ENCODE measurements around the gene TMEM30B. TPM values are rescaled to one million over a fixed set of nuclear protein-coding genes. Genes with fewer than 3 reads are reported as not detected.
"Not testable (repeated sequence)": the region's sequence is repeated elsewhere in the genome, so short reads cannot be mapped to it uniquely, and the experiment has no call there.

TMEM30B gene
- total RNA-seq, 2 experiments from 2014 or later: 1.4 to 1.6 TPM

DNA sequence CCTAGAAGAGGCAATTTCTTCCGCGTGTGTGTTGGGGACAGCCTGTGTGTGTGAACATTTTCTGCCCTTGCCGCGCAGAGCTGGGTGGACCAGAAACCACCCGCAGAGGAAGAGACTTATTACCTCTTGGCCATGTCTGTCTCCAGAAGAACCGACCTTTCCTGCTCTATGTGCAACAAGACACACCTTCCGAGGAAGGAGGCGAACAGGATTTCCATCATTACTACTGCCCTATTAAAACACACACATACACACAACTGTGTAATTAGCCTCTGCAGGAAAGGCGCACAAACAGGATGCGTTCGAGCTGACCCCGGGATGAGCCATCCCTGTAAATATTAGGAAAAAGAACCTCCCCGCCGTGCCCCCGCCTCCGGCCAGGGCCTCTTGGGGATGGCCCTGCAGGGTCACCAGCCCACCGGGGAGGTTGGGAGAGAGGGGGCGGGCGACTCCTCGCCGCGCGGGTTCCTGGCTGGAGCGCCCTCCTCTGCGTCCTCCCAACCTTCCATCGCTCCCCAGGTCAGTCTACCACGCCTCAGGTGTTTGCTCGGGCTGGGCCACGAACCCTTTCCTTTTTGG, 39.8 kb upstream of the TMEM30B start:
- Mint-ChIP-seq H3K36me3 (peaks cover 31% of the 10 kb centered on the region), H3K27ac (peak overlapping the region; percentile 62), H3K4me1 (peaks cover 7% of the 10 kb centered on the region), H3K4me3 (peak overlapping the region; percentile 66), H3K27me3 (no peaks in the 10 kb centered on the region), H3K9me3 (no peaks in the 10 kb centered on the region)
- POLR2A ChIA-PET: interaction anchor here (0.6 to 6.4 kb wide), 17 partner anchors 14 to 441 kb away, joined by 3 to 188 read pairs (median 6); partner anchors contain the start of gene SNAPC1
- DNase-seq (no peak), ATAC-seq (ENCODE audit: low read depth) (no peak)

DNA sequence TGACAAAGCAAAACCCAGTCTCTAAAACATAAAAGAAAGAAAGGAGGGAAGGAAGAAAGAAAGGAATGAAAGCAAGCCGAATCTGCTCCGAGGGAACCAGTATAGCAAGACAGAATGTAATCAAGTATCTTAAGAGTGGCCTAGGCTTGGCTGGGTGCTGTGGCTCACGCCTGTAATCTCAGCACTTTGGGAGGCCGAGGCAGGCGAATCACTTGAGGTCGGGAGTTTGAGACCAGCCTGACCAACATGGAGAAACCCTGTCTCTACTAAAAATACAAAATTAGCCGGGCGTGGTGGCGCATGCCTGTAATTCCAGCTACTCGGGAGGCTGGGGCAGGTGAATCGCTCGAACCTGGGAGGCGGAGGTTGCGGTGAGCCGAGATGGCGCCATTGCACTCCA, 39.0 kb upstream of the TMEM30B start:
- H3K27me3 Mint-ChIP-seq; H3K9me3 Mint-ChIP-seq; H3K4me1 Mint-ChIP-seq; ATAC-seq (ENCODE audit: low read depth); DNase-seq; H3K27ac Mint-ChIP-seq; H3K4me3 Mint-ChIP-seq: not testable (repeated sequence)
- POLR2A ChIA-PET: interaction anchor here (0.6 to 1.6 kb wide), 3 partner anchors 14 to 442 kb away, joined by 3 to 4 read pairs (median 3); partner anchors contain the start of gene SNAPC1
- H3K36me3 Mint-ChIP-seq: peaks cover 26% of the 10 kb centered on the region

DNA sequence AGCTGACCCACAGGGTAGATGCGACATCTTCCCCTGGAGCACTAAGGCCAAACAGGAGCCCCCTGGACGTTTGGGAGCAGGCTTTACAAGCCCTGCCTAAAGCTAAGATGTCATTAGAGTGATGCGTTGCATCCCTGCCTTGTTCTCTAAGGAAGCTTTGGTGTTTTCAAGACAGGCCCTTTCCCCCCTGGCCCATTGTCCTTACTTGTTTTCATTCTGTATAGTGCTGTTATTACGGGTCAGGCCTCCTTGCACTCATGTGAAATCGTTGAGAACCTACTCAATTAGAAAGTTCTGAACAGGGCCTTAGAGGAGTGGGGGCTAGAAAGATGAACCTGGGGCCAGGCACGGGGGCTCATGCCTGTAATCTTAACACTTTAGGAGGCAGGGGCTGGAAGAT, 38.6 kb upstream of the TMEM30B start:
- H3K36me3 Mint-ChIP-seq: peaks cover 25% of the 10 kb centered on the region
- H3K4me3 Mint-ChIP-seq: no peak overlapping the region
- DNase-seq (no peak), ATAC-seq (ENCODE audit: low read depth) (no peak)
- H3K27me3 Mint-ChIP-seq: no peaks in the 10 kb centered on the region
- POLR2A ChIA-PET: interaction anchor here (1.2 kb wide), 1 partner anchor 14 kb away, joined by 3 read pairs; no protein-coding TSS in a partner anchor
- peaks cover 2% of the 10 kb centered on the region for H3K4me1 Mint-ChIP-seq
- peaks cover 1% of the 10 kb centered on the region for H3K9me3 Mint-ChIP-seq
- H3K27ac Mint-ChIP-seq: no peak overlapping the region

DNA sequence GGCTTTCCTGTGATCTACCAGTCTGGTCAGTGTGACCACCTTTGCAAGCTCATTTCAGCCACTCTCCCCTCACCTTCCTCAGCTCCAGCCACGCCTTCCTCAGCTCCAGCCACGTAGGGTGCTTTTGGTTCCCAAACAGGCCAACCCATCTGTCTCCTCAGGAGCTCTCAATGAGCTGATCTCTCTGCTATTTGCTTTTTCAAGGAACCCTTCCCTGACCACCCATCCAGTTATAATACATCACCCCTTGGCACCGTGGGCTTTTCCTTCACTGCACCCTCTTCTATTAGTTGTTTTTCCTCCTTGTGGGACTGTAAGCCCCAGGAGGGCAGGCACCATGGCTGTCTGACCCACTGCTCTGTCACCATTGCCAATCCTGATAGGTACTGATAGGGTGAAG, 37.9 kb upstream of the TMEM30B start:
- H3K27ac Mint-ChIP-seq: no peak overlapping the region
- no peak overlapping the region for H3K4me3 Mint-ChIP-seq
- peaks cover 27% of the 10 kb centered on the region for H3K36me3 Mint-ChIP-seq
- H3K4me1 Mint-ChIP-seq: peaks cover 2% of the 10 kb centered on the region
- POLR2A ChIA-PET: interaction anchor here (1.2 kb wide), 1 partner anchor 15 kb away, joined by 3 read pairs; no protein-coding TSS in a partner anchor
- H3K9me3 Mint-ChIP-seq: peaks cover 5% of the 10 kb centered on the region
- ATAC-seq (ENCODE audit: low read depth): no peak
- no peaks in the 10 kb centered on the region for H3K27me3 Mint-ChIP-seq
- DNase-seq: no peak

DNA sequence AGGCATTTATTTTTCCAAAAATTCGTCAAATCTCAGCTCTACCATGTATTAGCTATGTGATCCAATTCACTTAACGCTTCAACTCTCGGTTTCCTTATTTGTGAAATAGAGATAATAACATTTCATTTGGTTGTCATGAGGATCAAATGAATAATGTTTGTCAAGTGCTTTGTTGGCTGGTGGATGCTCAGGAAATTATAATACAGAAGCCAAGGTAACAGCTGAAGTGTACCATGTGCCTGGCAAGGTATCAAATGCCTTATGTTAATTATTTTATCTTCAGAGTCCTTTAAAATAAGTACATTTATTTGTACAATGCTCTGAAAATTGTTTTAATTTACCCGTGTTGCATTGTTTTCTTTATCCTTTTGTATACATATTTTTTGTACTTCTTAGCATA, 34.2 kb upstream of the TMEM30B start:
- Mint-ChIP-seq H3K9me3 (peaks cover 16% of the 10 kb centered on the region), H3K36me3 (peaks cover 25% of the 10 kb centered on the region), H3K4me1 (no peaks in the 10 kb centered on the region), H3K27me3 (no peaks in the 10 kb centered on the region), H3K27ac (no peak overlapping the region), H3K4me3 (no peak overlapping the region)
- POLR2A ChIA-PET: no interaction called here
- no peak for DNase-seq
- no peak for ATAC-seq (ENCODE audit: low read depth)

DNA sequence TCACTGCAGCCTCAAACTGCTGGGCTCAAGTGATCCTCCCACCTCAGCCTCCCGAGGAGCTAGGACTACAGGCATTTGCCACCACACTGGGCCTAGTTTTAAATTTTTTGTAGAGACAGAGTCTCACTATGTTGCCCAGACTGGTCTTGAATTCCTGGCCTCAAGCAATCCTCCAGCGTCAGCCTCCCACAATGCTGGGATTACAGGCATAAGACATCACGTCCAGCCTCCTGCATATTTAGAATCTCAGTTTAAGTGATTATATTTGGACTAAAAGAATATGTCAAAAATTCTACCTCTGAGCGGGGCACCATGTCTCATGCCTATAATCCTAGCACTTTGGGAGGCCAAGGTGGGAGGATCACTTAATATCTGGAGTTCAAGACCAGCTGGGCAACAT, 27.6 kb upstream of the TMEM30B start:
- H3K27ac Mint-ChIP-seq; POLR2A ChIA-PET; H3K4me3 Mint-ChIP-seq; ATAC-seq (ENCODE audit: low read depth); H3K27me3 Mint-ChIP-seq; DNase-seq; H3K4me1 Mint-ChIP-seq: not testable (repeated sequence)
- H3K36me3 Mint-ChIP-seq: peaks cover 51% of the 10 kb centered on the region
- peaks cover 19% of the 10 kb centered on the region for H3K9me3 Mint-ChIP-seq

DNA sequence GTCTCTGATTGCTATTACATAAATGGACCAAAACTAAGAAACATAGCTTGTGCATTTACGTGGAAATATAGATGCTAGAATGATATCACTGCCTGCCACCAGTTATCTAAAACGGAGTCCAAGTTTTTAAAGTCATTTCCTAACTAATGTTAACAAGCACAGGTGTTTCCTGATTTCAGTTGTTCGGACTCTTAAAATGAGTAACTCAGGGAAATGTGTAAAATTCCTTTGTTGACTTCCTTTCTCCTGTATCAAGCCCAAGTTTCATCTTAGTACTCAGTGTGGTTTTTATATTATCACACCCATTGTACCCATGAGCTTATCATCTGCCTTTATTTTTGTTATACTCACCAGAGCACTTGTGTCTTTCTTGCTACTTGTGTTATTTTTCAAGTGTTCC, 27.1 kb upstream of the TMEM30B start:
- POLR2A ChIA-PET: no interaction called here
- DNase-seq (no peak), ATAC-seq (ENCODE audit: low read depth) (no peak)
- no peak overlapping the region for H3K27ac Mint-ChIP-seq
- no peaks in the 10 kb centered on the region for H3K27me3 Mint-ChIP-seq
- H3K4me3 Mint-ChIP-seq: no peak overlapping the region
- H3K36me3 Mint-ChIP-seq: peaks cover 49% of the 10 kb centered on the region
- peaks cover 4% of the 10 kb centered on the region for H3K4me1 Mint-ChIP-seq
- peaks cover 17% of the 10 kb centered on the region for H3K9me3 Mint-ChIP-seq

DNA sequence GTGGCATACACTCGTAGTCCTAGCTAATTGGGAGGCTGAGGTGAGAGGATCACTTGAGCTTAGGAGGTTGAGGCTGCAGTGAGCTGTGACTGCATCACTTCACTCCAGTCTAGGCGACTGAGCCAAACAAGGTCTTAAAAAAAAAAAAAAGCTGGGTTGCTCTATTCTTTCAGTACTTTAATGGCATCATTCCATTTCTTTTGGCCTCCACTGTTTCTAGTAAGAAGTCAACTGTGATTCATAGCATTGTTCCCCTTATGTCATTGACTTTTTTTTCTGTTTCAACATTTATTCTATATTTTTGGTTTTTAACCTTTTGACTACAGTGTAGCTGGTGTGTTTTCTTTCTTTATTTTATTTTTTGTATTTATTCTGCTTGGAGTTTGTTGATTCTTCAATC, 23.6 kb upstream of the TMEM30B start:
- H3K27ac Mint-ChIP-seq: no peak overlapping the region
- peaks cover 10% of the 10 kb centered on the region for H3K4me1 Mint-ChIP-seq
- H3K27me3 Mint-ChIP-seq: no peaks in the 10 kb centered on the region
- DNase-seq (no peak), ATAC-seq (ENCODE audit: low read depth) (no peak)
- H3K4me3 Mint-ChIP-seq: no peak overlapping the region
- POLR2A ChIA-PET: interaction anchor here (0.6 to 0.7 kb wide), 2 partner anchors 18 to 199 kb away, joined by 3 to 4 read pairs; no protein-coding TSS in a partner anchor
- peaks cover 8% of the 10 kb centered on the region for H3K9me3 Mint-ChIP-seq
- peaks cover 36% of the 10 kb centered on the region for H3K36me3 Mint-ChIP-seq

DNA sequence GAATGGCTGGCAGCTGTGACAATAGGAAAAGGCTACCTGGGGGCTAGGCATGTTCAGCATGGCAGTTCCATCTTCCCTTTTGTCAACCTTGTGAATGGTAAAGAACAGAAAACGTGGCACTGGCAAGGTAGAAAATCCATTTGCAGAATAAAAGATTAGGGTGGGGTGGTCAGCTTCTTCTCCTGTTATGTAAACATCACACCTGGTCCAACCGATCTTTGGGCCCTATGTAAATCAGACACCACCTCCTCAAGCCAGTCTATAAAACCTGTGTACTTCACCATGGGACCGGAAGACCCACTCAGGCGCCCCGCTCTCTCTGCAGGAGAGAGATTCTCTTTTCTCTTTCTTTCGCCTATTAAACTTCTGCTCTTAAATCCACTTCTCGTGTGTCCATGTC, 19.6 kb upstream of the TMEM30B start:
- no peak overlapping the region for H3K27ac Mint-ChIP-seq
- H3K4me1 Mint-ChIP-seq: peaks cover 32% of the 10 kb centered on the region
- ATAC-seq (ENCODE audit: low read depth): no peak
- DNase-seq: no peak
- H3K9me3 Mint-ChIP-seq: no peaks in the 10 kb centered on the region
- no peak overlapping the region for H3K4me3 Mint-ChIP-seq
- POLR2A ChIA-PET: interaction anchor here (1.4 kb wide), 1 partner anchor 33 kb away, joined by 3 read pairs; no protein-coding TSS in a partner anchor
- peaks cover 20% of the 10 kb centered on the region for H3K36me3 Mint-ChIP-seq
- no peaks in the 10 kb centered on the region for H3K27me3 Mint-ChIP-seq

DNA sequence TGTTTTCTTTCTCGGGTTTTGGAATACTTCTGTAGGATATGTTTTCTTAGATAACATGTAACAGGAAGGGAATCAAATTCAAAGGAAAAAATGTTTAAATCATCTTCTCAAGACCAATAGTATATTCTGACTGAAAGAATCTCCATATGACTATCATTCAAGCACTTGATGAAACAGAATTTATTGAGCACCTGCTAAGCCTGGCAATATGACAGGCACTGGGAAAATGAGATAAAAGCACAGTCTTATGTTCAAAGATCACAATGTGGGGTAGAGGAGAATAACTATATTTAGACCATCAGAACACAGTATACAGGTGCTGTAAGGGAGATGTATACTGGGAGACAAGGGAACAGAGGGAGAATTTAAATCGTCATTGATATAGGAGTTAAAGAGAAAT, 19.1 kb upstream of the TMEM30B start:
- POLR2A ChIA-PET: no interaction called here
- Mint-ChIP-seq H3K4me1 (peaks cover 35% of the 10 kb centered on the region), H3K27ac (no peak overlapping the region), H3K9me3 (no peaks in the 10 kb centered on the region), H3K27me3 (no peaks in the 10 kb centered on the region), H3K4me3 (peak overlapping the region; percentile 5), H3K36me3 (peaks cover 17% of the 10 kb centered on the region)
- no peak for ATAC-seq (ENCODE audit: low read depth)
- DNase-seq: no peak

DNA sequence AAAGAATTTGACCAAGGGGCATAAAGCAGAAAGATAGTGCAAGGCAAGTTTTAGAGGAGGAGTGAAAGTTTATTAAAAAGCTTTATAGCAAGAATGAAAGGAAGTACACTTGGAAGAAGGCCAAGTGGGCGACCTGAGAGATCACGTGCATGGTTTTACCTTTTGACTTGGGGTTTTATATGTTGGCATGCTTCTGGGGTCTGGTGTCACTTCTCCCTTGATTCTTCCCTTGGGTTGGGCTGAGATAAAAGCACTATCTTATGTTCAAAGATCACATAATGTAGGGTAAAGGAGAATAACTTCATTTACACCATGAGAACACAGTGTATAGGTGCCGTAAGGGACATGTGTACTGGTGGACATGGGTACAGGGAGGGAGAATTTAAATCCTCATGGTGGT, 17.7 kb upstream of the TMEM30B start:
- peak overlapping the region; percentile 39 for H3K4me3 Mint-ChIP-seq
- H3K4me1 Mint-ChIP-seq: peaks cover 35% of the 10 kb centered on the region
- no peaks in the 10 kb centered on the region for H3K27me3 Mint-ChIP-seq
- POLR2A ChIA-PET: interaction anchor here (1.4 kb wide), 1 partner anchor 23 kb away, joined by 4 read pairs; the partner anchor contains the start of gene PRKCH
- ATAC-seq (ENCODE audit: low read depth) (no peak), DNase-seq (no peak)
- H3K9me3 Mint-ChIP-seq: no peaks in the 10 kb centered on the region
- H3K27ac Mint-ChIP-seq: no peak overlapping the region
- peaks cover 8% of the 10 kb centered on the region for H3K36me3 Mint-ChIP-seq

DNA sequence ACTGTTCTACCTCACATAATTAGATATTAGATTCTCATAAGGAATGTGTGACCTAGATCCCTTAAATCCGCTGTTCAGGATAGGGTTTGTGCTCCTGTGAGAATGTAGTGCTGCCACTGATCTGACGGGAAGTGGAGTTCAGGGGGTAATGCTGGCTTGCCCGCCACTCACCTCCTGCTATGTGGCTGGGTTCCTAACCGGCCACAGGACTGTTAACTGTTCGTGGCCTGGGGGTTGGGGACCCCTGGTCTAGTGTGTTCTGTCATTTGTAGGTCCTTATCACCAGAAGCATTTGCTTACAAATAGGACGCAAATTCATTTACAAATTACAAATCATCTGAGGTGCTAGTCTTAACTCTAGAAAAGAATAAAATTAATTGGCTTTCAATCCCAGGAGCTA, 16.4 kb upstream of the TMEM30B start:
- DNase-seq (no peak), ATAC-seq (ENCODE audit: low read depth) (no peak)
- Mint-ChIP-seq H3K4me1 (peaks cover 35% of the 10 kb centered on the region), H3K4me3 (peak overlapping the region; percentile 8), H3K36me3 (peaks cover 7% of the 10 kb centered on the region), H3K9me3 (no peaks in the 10 kb centered on the region), H3K27me3 (no peaks in the 10 kb centered on the region), H3K27ac (peak overlapping the region; percentile 54)
- POLR2A ChIA-PET: interaction anchor here (1.4 kb wide), 1 partner anchor 24 kb away, joined by 4 read pairs; the partner anchor contains the start of gene PRKCH

DNA sequence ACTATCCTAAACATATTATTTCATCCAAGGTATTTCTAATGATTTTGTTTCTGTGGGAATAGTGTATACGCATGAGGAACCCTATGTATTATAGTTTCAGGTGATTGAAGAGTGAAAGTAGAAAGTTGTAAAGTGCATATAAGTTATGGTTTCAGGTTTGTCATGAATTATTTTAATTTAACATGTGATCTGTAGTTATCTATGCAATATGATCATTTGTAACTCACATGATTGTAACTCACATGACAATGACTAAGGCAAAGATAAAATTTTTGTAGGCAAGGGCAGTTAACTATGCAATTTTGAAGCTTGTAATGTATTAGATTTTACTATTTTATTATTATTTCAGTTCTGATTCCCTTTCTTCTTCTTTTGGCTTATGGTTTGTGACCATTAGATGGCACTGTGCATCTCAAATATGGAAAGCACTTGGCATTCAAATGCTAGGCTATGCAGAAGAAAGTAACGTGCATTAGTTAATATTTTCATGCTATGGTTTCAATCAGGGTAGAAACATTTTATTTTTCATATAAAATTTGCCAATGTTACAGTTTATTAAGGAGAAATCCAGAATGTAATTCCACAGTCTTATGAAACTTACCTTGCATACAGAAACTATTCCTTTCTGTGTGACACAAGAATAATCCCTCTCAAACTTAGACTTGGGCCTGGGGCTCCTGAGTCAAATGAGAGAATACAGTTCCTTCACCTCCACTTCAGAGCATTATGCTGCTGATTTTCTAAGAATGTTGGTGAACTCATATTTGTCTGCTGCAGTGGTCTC, 15.8 kb upstream of the TMEM30B start:
- H3K4me3 Mint-ChIP-seq: peak overlapping the region; percentile 77
- DNase-seq (no peak), ATAC-seq (ENCODE audit: low read depth) (no peak)
- no peak overlapping the region for H3K27ac Mint-ChIP-seq
- H3K36me3 Mint-ChIP-seq: peaks cover 3% of the 10 kb centered on the region
- H3K9me3 Mint-ChIP-seq: no peaks in the 10 kb centered on the region
- H3K27me3 Mint-ChIP-seq: no peaks in the 10 kb centered on the region
- H3K4me1 Mint-ChIP-seq: peaks cover 35% of the 10 kb centered on the region
- POLR2A ChIA-PET: interaction anchor here (0.5 to 0.9 kb wide), 2 partner anchors 10 to 541 kb away, joined by 3 to 4 read pairs; no protein-coding TSS in a partner anchor
